K562 (cell line): ENCODE results near the gene MADCAM1. TPM values are rescaled to one million over a fixed set of nuclear protein-coding genes. Genes with fewer than 3 reads are reported as not detected.

Experiments
- CGGBP1 ChIP-seq: fragments of 250-450 bp; sonication (Bioruptor Pico); IDR thresholded peaks from 2 replicates; pipeline ENCODE4 v1.9.0; 2021; ENCODE audit warnings: mild to moderate bottlenecking
- CREB3L1 ChIP-seq: fragments of 450-650 bp; IDR thresholded peaks from 2 replicates; pipeline ENCODE4 v1.6.1; 2014; ENCODE audit warnings: low read depth, mild to moderate bottlenecking, moderate library complexity, borderline replicate concordance
- DMBX1 ChIP-seq: fragments of 250-450 bp; sonication (Bioruptor Pico); IDR thresholded peaks from 2 replicates; pipeline ENCODE4 v1.8.0; 2022; ENCODE audit warnings: inconsistent platforms, mild to moderate bottlenecking, moderate library complexity, borderline replicate concordance
- FOXJ2 ChIP-seq: fragments of 200-800 bp; sonication (Bioruptor generic); IDR thresholded peaks from 2 replicates; pipeline ENCODE4 v1.6.1; 2016; ENCODE audit warnings: missing genetic modification characterization, missing compliant biosample characterization
- PHTF2 ChIP-seq: fragments of 250-450 bp; sonication (Bioruptor Pico); IDR thresholded peaks from 2 replicates; pipeline ENCODE4 v1.5.0; 2021; ENCODE audit warnings: mild to moderate bottlenecking
- RBM15 ChIP-seq: fragments of 200-400 bp; formaldehyde crosslinking; IDR thresholded peaks from 2 replicates; pipeline ENCODE4 v1.6.1; 2018; ENCODE audit warnings: mild to moderate bottlenecking, low read length, moderate library complexity; ENCODE audit not compliant: insufficient read depth
- SRSF9 ChIP-seq: fragments of 200-400 bp; formaldehyde crosslinking; IDR thresholded peaks from 2 replicates; pipeline ENCODE4 v1.6.1; 2017; ENCODE audit warnings: low read depth, low read length, borderline replicate concordance
- TAF9B ChIP-seq: fragments of 450-650 bp; IDR thresholded peaks from 2 replicates; pipeline ENCODE4 v1.6.1; 2018; ENCODE audit warnings: mild to moderate bottlenecking; ENCODE audit not compliant: partially characterized antibody
- THRB ChIP-seq: fragments of 450-650 bp; formaldehyde crosslinking; conservative IDR thresholded peaks from 2 replicates; pipeline ENCODE4 v1.4.0; 2022; ENCODE audit warnings: mild to moderate bottlenecking, missing genetic modification characterization
- ZC3H8 ChIP-seq: fragments of 450-650 bp; IDR thresholded peaks from 2 replicates; pipeline ENCODE4 v1.6.1; 2017
- ZNF175 ChIP-seq: fragments of 200-800 bp; sonication (Bioruptor generic); IDR thresholded peaks from 2 replicates; pipeline ENCODE4 v1.6.1; 2016; ENCODE audit warnings: low read depth, mild to moderate bottlenecking, missing genetic modification characterization, missing compliant biosample characterization
- ZNF212 ChIP-seq: fragments of 450-650 bp; formaldehyde crosslinking; IDR thresholded peaks from 2 replicates; pipeline ENCODE4 v1.4.0; 2020; ENCODE audit warnings: mild to moderate bottlenecking
- ZNF263 ChIP-seq: sonication (generic); formaldehyde crosslinking; IDR thresholded peaks from 2 replicates; pipeline ENCODE4 v1.8.0; 2022; ENCODE audit warnings: mild to moderate bottlenecking, missing genetic modification reagents, borderline replicate concordance
- ZNF398 ChIP-seq: fragments of 250-450 bp; sonication (Bioruptor Pico); IDR thresholded peaks from 2 replicates; pipeline ENCODE4 v1.8.0; 2021; ENCODE audit warnings: moderate library complexity, mild to moderate bottlenecking, inconsistent platforms
- ZNF449 ChIP-seq: fragments of 250-450 bp; sonication (Bioruptor Pico); IDR thresholded peaks from 2 replicates; pipeline ENCODE4 v1.8.0; 2022; ENCODE audit warnings: moderate library complexity, mild to moderate bottlenecking, inconsistent platforms
- ZNF75A ChIP-seq: fragments of 450-650 bp; formaldehyde crosslinking; IDR thresholded peaks from 2 replicates; pipeline ENCODE4 v1.4.0; 2020; ENCODE audit warnings: mild to moderate bottlenecking
- polyA plus RNA-seq, 8 experiments: library from polyadenylated mRNA; depleted of rRNA in 4 of 8; stranded (reverse) in 5 of 8; unstranded in 3 of 8; fragments of >200 nt; fragmentation: Nextera tagmentation in 2 of 8; fragmentation: Illumina TruSeq in 1 of 8; extraction: Ambion mirVana in 2 of 8; extraction: Trizol in 1 of 8; gene quantifications; 2 replicates each; pipeline versions ENCODE4 v1.2.1 to v1.2.3, GENCODE V29; 2011 to 2014; ENCODE audit warnings: inconsistent platforms in 1 of 8, missing spikeins in 1 of 8
- total RNA-seq, 7 experiments: library from RNA; depleted of rRNA in 6 of 7; stranded (reverse); fragments of >200 nt in 6 of 7; fragmentation: Illumina TruSeq in 2 of 7; extraction: Trizol in 2 of 7; gene quantifications; 2 replicates each; pipeline versions ENCODE4 v1.2.1 to v1.2.3, GENCODE V29; 2011 to 2021; ENCODE audit warnings: low replicate concordance in 1 of 7

The MADCAM1 gene
- total and polyA plus RNA-seq, 9 of the 15 experiments (the other 6 are each of a cell fraction or from before 2014, with no cell fraction given), result 0.09 to 0.36 (median 0.09) TPM; not detected in 6

GRCh38 chr19:507286-508203, 11.3 kb downstream of the MADCAM1 start, which contains the start of gene TPGS1 (continued):
- TF ChIP-seq CREB3L1 (peak; percentile 80), ZC3H8 (peak; percentile 60; the same call in 1 of the 2 replicates), TAF9B (peak; percentile 94), DMBX1 (peak; percentile 93), ZNF175 (CRISPR knock-in tag) (peak; percentile 97), FOXJ2 (tag) (peak; percentile 95), ZNF212 (CRISPR knock-in tag) (no peak), THRB (CRISPR knock-in tag) (no peak), RBM15 (no peak), ZNF449 (CRISPR knock-in tag) (no peak), ZNF398 (CRISPR knock-in tag) (no peak), CGGBP1 (CRISPR knock-in tag) (no peak), PHTF2 (CRISPR knock-in tag) (no peak), ZNF75A (CRISPR knock-in tag) (no peak), SRSF9 (no peak), ZNF263 (CRISPR knock-in tag) (peak; percentile 21; the same call in 1 of the 2 replicates)
